IMR-90 (cell line): Measurements from ENCODE around the gene KIF1C. TPM values are rescaled to one million over a fixed set of nuclear protein-coding genes. Genes with fewer than 3 reads are reported as not detected.

Experiments
- ATAC-seq: fragments of 200-7000 bp; cut with Tn5 transposase; 2 replicates; pipeline ENCODE4 v1.9.1; 2020; ENCODE audit warnings: low read depth, mild to moderate bottlenecking, moderate library complexity
- BruUV-seq: library from RNA; stranded (reverse); fragments of 400-500 nt; replicated peaks from 2 replicates; lab custom pipeline; 2021; lab: Mats Ljungman, UMichigan
- CTCF ChIA-PET: fragments of 300-600 bp; formaldehyde crosslinking; extraction: SDS; loops from one replicate; lab custom pipeline; 2021; ENCODE audit warnings: antibody characterized with exemption; lab: Yijun Ruan, JAX
- POLR2A ChIA-PET: fragments of 300-600 bp; sonication (Branson Sonifier 250); formaldehyde crosslinking; loops from one replicate; lab custom pipeline; 2022; ENCODE audit warnings: antibody characterized with exemption; ENCODE audit not compliant: unreplicated experiment; lab: Charles Lee
- DNase-seq: peaks from one replicate; pipeline ENCODE4 v3.0.0; 2013
- H2AFZ ChIP-seq: replicated peaks from 2 replicates; pipeline ENCODE3; 2013; ENCODE audit warnings: low read length, mild to moderate bottlenecking; ENCODE audit not compliant: poor library complexity
- H2AK5ac ChIP-seq: 2 replicates; pipeline ENCODE4 v1.6.1; 2013; ENCODE audit warnings: low read depth, low read length, inconsistent platforms
- H2AK9ac ChIP-seq: replicated peaks from 2 replicates; pipeline ENCODE3; 2013; ENCODE audit warnings: mild to moderate bottlenecking, low read depth, low read length, moderate library complexity; ENCODE audit not compliant: poor library complexity
- H2BK120ac ChIP-seq: 2 replicates; pipeline ENCODE4 v1.6.1; 2013; ENCODE audit warnings: low read depth, low read length, inconsistent platforms
- H2BK15ac ChIP-seq: 3 replicates; pipeline ENCODE4 v1.6.1; 2013; ENCODE audit warnings: low read depth, low read length, inconsistent platforms
- H2BK20ac ChIP-seq: 2 replicates; pipeline ENCODE4 v1.6.1; 2013; ENCODE audit warnings: low read depth, mild to moderate bottlenecking, inconsistent platforms, low read length, moderate library complexity
- H2BK5ac ChIP-seq: 2 replicates; pipeline ENCODE4 v1.6.1; 2013; ENCODE audit warnings: mild to moderate bottlenecking, low read depth, low read length, inconsistent platforms; ENCODE audit not compliant: poor library complexity, severe bottlenecking
- H3K14ac ChIP-seq: replicated peaks from 2 replicates; pipeline ENCODE4 v1.6.1; 2013; ENCODE audit warnings: low read depth, low read length, inconsistent platforms
- H3K18ac ChIP-seq: 2 replicates; pipeline ENCODE4 v1.6.1; 2013; ENCODE audit warnings: low read depth, low read length, control low read depth
- H3K23ac ChIP-seq: 2 replicates; pipeline ENCODE4 v1.6.1; 2013; ENCODE audit warnings: low read depth, low read length, inconsistent platforms
- H3K27ac ChIP-seq: 2 replicates; pipeline ENCODE4 v1.5.1; 2013; ENCODE audit warnings: mild to moderate bottlenecking, control low read depth, low read length; ENCODE audit not compliant: insufficient read depth
- H3K27me3 ChIP-seq: 2 replicates; pipeline ENCODE4 v1.6.1; 2013; ENCODE audit warnings: low read length; ENCODE audit not compliant: control insufficient read depth, insufficient read depth
- H3K36me3 ChIP-seq: 2 replicates; pipeline ENCODE4 v1.6.1; 2013; ENCODE audit warnings: low read length, mixed read lengths; ENCODE audit not compliant: control insufficient read depth, insufficient read depth
- H3K4ac ChIP-seq: 2 replicates; pipeline ENCODE4 v1.6.1; 2013; ENCODE audit warnings: low read depth, low read length, inconsistent platforms
- H3K4me1 ChIP-seq: 2 replicates; pipeline ENCODE4 v1.6.1; 2013; ENCODE audit warnings: low read length, mixed read lengths; ENCODE audit not compliant: control insufficient read depth, insufficient read depth
- H3K4me2 ChIP-seq: 2 replicates; pipeline ENCODE4 v1.6.1; 2013; ENCODE audit warnings: low read depth, mild to moderate bottlenecking, control low read depth, low read length, moderate library complexity
- H3K4me3 ChIP-seq: 2 replicates; pipeline ENCODE4 v1.5.1; 2013; ENCODE audit warnings: low read depth, mild to moderate bottlenecking, control low read depth, low read length, moderate library complexity; ENCODE audit not compliant: insufficient read depth
- H3K56ac ChIP-seq: 2 replicates; pipeline ENCODE4 v1.6.1; 2013; ENCODE audit warnings: low read length, inconsistent platforms; ENCODE audit not compliant: insufficient read depth; ENCODE audit errors: extremely low read depth
- H3K79me1 ChIP-seq, 2 experiments: 2 replicates each; pipeline ENCODE4 v1.6.1; 2013; ENCODE audit warnings: low read length in 2 of 2, inconsistent platforms in 1 of 2, low read depth in 1 of 2
- H3K9ac ChIP-seq: 2 replicates; pipeline ENCODE4 v1.6.1; 2013; ENCODE audit warnings: low read depth, low read length, control low read depth
- H3K9me1 ChIP-seq: 2 replicates; pipeline ENCODE4 v1.6.1; 2013; ENCODE audit warnings: low read length, inconsistent platforms; ENCODE audit not compliant: insufficient read depth
- H3K9me3 ChIP-seq: 2 replicates; pipeline ENCODE4 v1.6.1; 2013; ENCODE audit warnings: low read length; ENCODE audit not compliant: control insufficient read depth, insufficient read depth
- H4K20me1 ChIP-seq: 2 replicates; pipeline ENCODE4 v1.6.1; 2013; ENCODE audit warnings: low read length, inconsistent platforms; ENCODE audit not compliant: insufficient read depth
- H4K5ac ChIP-seq: 2 replicates; pipeline ENCODE4 v1.6.1; 2013; ENCODE audit warnings: mild to moderate bottlenecking, low read depth, low read length, control low read depth
- H4K8ac ChIP-seq, 2 experiments: 2 replicates each; pipeline ENCODE4 v1.6.1; 2013; ENCODE audit warnings: low read depth in 2 of 2, low read length in 2 of 2, control low read depth in 1 of 2, inconsistent platforms in 1 of 2
- H4K91ac ChIP-seq: 2 replicates; pipeline ENCODE4 v1.6.1; 2013; ENCODE audit warnings: low read depth, low read length, inconsistent platforms; ENCODE audit not compliant: insufficient read depth
- BHLHE40 ChIP-seq: fragments of 150-350 bp; IDR thresholded peaks from 2 replicates; pipeline ENCODE4 v1.6.1; 2016; ENCODE audit warnings: mild to moderate bottlenecking, low read depth, low read length
- FOS ChIP-seq: fragments of 150-350 bp; IDR thresholded peaks from 2 replicates; pipeline ENCODE4 v1.6.1; 2016; ENCODE audit warnings: low read depth, low read length
- MAZ ChIP-seq: IDR thresholded peaks from 2 replicates; pipeline ENCODE4 v1.6.1; 2012; ENCODE audit warnings: low read depth, mild to moderate bottlenecking, low read length, improper control_type of control experiment, moderate library complexity, borderline replicate concordance
- RFX5 ChIP-seq: IDR thresholded peaks from 2 replicates; pipeline ENCODE4 v1.8.0; 2012; ENCODE audit warnings: low read depth, mild to moderate bottlenecking, low read length, moderate library complexity
- USF2 ChIP-seq: fragments of 150-350 bp; IDR thresholded peaks from 2 replicates; pipeline ENCODE4 v1.6.1; 2017; ENCODE audit warnings: mild to moderate bottlenecking, antibody characterized with exemption, low read length, low read depth
- WGBS, 2 experiments: methylation state at CpG; one replicate each; pipeline versions ENCODE4 v1.1.5 to v1.1.7; 2013; ENCODE audit warnings: missing lambda C conversion rate in 2 of 2; ENCODE audit not compliant: insufficient read length in 1 of 2; ENCODE audit errors: extremely low coverage in 2 of 2; 5-methylcytosine and 5-hydroxymethylcytosine counted together
- dilution Hi-C: fragments of 300-500 bp; cut with HindIII; formaldehyde crosslinking; loops from one replicate; pipeline ENCODE4 v1.14.3; 2018; ENCODE audit warnings: low sequenced_read_pairs; ENCODE audit not compliant: unreplicated experiment
- in situ Hi-C: fragments of 300-500 bp; cut with MboI; formaldehyde crosslinking; loops from 3 replicates; pipeline ENCODE4 v1.14.3; 2019; ENCODE audit warnings: low sequenced_read_pairs, inconsistent platforms, mixed read lengths
- intact Hi-C: fragments of 100-400 bp; cut with micrococcal nuclease; formaldehyde crosslinking; loops from 2 replicates; pipeline ENCODE4 v1.10.0; 2022
- polyA plus RNA-seq, 3 experiments: library from polyadenylated mRNA; depleted of rRNA; stranded (reverse); fragments of >200 nt; gene quantifications; 2 replicates each; pipeline ENCODE4 v1.2.3, GENCODE V29; 2012; ENCODE audit warnings: low replicate concordance in 1 of 3
- total RNA-seq: library from RNA; depleted of rRNA; stranded (reverse); fragments of >200 nt; gene quantifications from 2 replicates; pipeline ENCODE4 v1.2.3, GENCODE V29; 2012

Gene KIF1C
- total and polyA plus RNA-seq, 2 of the 4 experiments (the other 2 are of a cell fraction) = 27.4 to 28.7 TPM

GRCh38 chr17:4966844-4967538, 30.8 kb upstream of the KIF1C start:
- Histone ChIP-seq H3K23ac (peak overlapping the region; percentile 89), H3K18ac (peak overlapping the region; percentile 17), H3K14ac (peak overlapping the region; percentile 93), H3K9ac (peak overlapping the region; percentile 78), H3K27me3 (no peaks in the 10 kb centered on the region), H3K27ac (peak overlapping the region; percentile 87), H3K4me1 (peaks cover 14% of the 10 kb centered on the region), H2AK9ac (peak overlapping the region; percentile 99), H4K8ac (peak overlapping the region; percentile 84 to 93), H2AK5ac (peak overlapping the region; percentile 95), H2BK20ac (no peak overlapping the region), H4K20me1 (peaks cover 3% of the 10 kb centered on the region; the same call in 1 of the 2 replicates), H4K91ac (peak overlapping the region; percentile 88), H2BK15ac (no peak overlapping the region), H3K9me3 (no peaks in the 10 kb centered on the region), H3K9me1 (peaks cover 14% of the 10 kb centered on the region), H2BK5ac (peak overlapping the region; percentile 83), H3K79me1 (peaks cover 20 to 67% of the 10 kb centered on the region in 2 experiments), H2BK120ac (peak overlapping the region; percentile 43; the same call in 1 of the 2 replicates), H3K4ac (peak overlapping the region; percentile 96), H3K56ac (peak overlapping the region; percentile 67), H3K4me3 (peak overlapping the region; percentile 58), H4K5ac (peak overlapping the region; percentile 32), H3K4me2 (peak overlapping the region; percentile 73), H2AFZ (peak overlapping the region; percentile 91), H3K36me3 (peaks cover 12% of the 10 kb centered on the region)
- intact Hi-C loops = loop anchor here (1.0 to 5.0 kb wide), 2 partner anchors 19 to 60 kb away; partner anchors contain the start of gene PFN1
- no TSS peak for BruUV-seq
- dilution Hi-C loops = no loop called here
- TF ChIP-seq BHLHE40 = no peak
- peak; percentile 10; the same call in 1 of the 2 replicates for TF ChIP-seq USF2
- TF ChIP-seq MAZ = peak; percentile 60; the same call in 1 of the 2 replicates
- peak; percentile 78; the same call in 1 of the 2 replicates for TF ChIP-seq FOS
- no peak for TF ChIP-seq RFX5
- WGBS, 2 experiments = 0% methylated on average over 6 of the region's 42 CpGs; no CpG with 5 or more reads in 1 of the 2 experiments
- in situ Hi-C loops = no loop called here
- POLR2A ChIA-PET = interaction anchor here (0.6 to 3.0 kb wide), 7 partner anchors 10 to 27 kb away, joined by 3 to 19 read pairs (median 8); partner anchors contain the start of genes ENO3, PFN1, RNF167 and SLC25A11
- ATAC-seq (peak; percentile 85), DNase-seq (peak; percentile 100)
- CTCF ChIA-PET = interaction anchor here (0.9 to 1.7 kb wide), 4 partner anchors 20 to 64 kb away, joined by 3 to 11 read pairs (median 4); partner anchors contain the start of genes CAMTA2, CHRNE, RNF167 and SLC25A11
